ENCODE data around the gene MAGIX.
"Not testable (repeated sequence)": the region's sequence is repeated elsewhere in the genome, so short reads cannot be mapped to it uniquely, and the experiment has no call there.

MAGIX gene

GRCh38 chrX:49147936-49148335 is 14.6 kb upstream of the MAGIX start:
- DNase-seq, result no peak
- Mint-ChIP-seq H3K36me3 (peaks cover 0 to 5% of the 10 kb centered on the region in 2 donors), H3K27me3 (no peaks in the 10 kb centered on the region), H3K4me1 (peaks cover 2 to 10% of the 10 kb centered on the region in 2 donors), H3K27ac (no peak overlapping the region), H3K4me3 (no peak overlapping the region), H3K9me3 (no peaks in the 10 kb centered on the region)
- ATAC-seq (replicated peaks), result no peak

- not testable (repeated sequence) for H3K27ac Mint-ChIP-seq; H3K36me3 Mint-ChIP-seq; H3K27me3 Mint-ChIP-seq; H3K9me3 Mint-ChIP-seq; H3K4me1 Mint-ChIP-seq; DNase-seq; H3K4me3 Mint-ChIP-seq; ATAC-seq (replicated peaks)
Measured at GRCh38 chrX:49148390-49149100, 14.0 kb upstream of the MAGIX start.

DNA sequence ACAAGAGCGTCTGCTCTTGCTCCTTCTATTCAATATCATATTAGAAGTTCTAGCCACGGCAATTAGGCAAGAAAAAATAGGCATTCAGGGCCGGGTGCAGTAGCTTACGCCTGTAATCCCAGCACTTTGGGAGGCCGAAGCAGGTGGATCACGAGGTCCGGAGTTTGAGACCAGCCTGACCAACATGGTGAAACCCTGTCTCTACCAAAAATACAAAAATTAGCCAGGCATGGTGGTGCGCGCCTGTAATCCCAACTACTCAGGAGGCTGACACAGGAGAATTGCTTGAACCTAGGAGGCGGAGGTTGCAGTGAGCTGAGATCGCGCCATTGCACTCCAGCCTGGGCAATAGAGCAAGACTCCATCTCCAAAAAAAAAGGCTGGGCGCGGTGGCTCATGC is 13.3 kb upstream of the MAGIX start:
- H3K36me3 Mint-ChIP-seq; H3K4me3 Mint-ChIP-seq; ATAC-seq (replicated peaks); H3K27me3 Mint-ChIP-seq; H3K9me3 Mint-ChIP-seq; H3K27ac Mint-ChIP-seq; H3K4me1 Mint-ChIP-seq; DNase-seq: not testable (repeated sequence)

DNA sequence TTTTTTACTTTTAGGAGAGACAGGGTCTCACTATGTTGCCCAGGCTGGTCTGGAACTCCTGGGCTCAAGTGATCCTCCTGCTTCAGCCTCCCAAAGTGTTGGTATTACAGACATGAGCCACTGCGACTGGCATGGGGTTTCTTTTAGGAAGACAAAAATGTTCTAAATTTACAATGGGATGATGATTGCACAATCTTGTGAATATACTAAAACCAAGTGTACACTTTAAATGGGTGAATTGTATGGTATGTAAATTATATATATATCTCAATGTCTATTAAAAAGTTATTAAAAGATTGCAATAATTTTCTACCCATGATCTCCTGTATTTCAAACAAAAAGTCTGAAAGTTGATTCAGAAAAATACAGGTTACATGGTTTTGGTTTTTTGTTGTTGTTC is 9.1 kb upstream of the MAGIX start:
- DNase-seq, result no peak
- ATAC-seq (replicated peaks), result no peak
- Mint-ChIP-seq H3K27me3 (no peaks in the 10 kb centered on the region), H3K27ac (no peak overlapping the region), H3K4me1 (peaks cover 6 to 22% of the 10 kb centered on the region in 2 donors), H3K9me3 (no peaks in the 10 kb centered on the region), H3K4me3 (no peak overlapping the region), H3K36me3 (peaks cover 0 to 1% of the 10 kb centered on the region in 2 donors)

GRCh38 chrX:49155243-49155899 is 7.2 kb upstream of the MAGIX start:
- Mint-ChIP-seq H3K27ac (peak overlapping the region; percentile 95), H3K4me3 (peak overlapping the region; percentile 94 to 96), H3K36me3 (peaks cover 0 to 1% of the 10 kb centered on the region in 2 donors), H3K4me1 (peaks cover 4 to 16% of the 10 kb centered on the region in 2 donors), H3K27me3 (no peaks in the 10 kb centered on the region), H3K9me3 (no peaks in the 10 kb centered on the region)
- ATAC-seq (replicated peaks), result peak; percentile 45 to 52
- DNase-seq, result no peak

GRCh38 chrX:49155900-49156837 is 6.4 kb upstream of the MAGIX start:
- ATAC-seq (replicated peaks) (peak; percentile 88 to 90), DNase-seq (peak; percentile 82)
- Mint-ChIP-seq H3K4me3 (peak overlapping the region; percentile 94 to 96), H3K36me3 (peaks cover 0 to 1% of the 10 kb centered on the region in 2 donors), H3K27me3 (no peaks in the 10 kb centered on the region), H3K4me1 (peaks cover 4 to 16% of the 10 kb centered on the region in 2 donors), H3K27ac (peak overlapping the region; percentile 95), H3K9me3 (no peaks in the 10 kb centered on the region)

- ATAC-seq (replicated peaks) (no peak), DNase-seq (no peak)
- H3K27me3 Mint-ChIP-seq, result no peaks in the 10 kb centered on the region
- peaks cover 0 to 1% of the 10 kb centered on the region in 2 donors for H3K36me3 Mint-ChIP-seq
- peak overlapping the region in 1 of 2 donors; percentile 48 for H3K4me3 Mint-ChIP-seq
- no peaks in the 10 kb centered on the region for H3K9me3 Mint-ChIP-seq
- H3K4me1 Mint-ChIP-seq, result peaks cover 4 to 16% of the 10 kb centered on the region in 2 donors
- peak overlapping the region; percentile 79 for H3K27ac Mint-ChIP-seq
Measured at GRCh38 chrX:49157194-49157593, 5.4 kb upstream of the MAGIX start.

DNA sequence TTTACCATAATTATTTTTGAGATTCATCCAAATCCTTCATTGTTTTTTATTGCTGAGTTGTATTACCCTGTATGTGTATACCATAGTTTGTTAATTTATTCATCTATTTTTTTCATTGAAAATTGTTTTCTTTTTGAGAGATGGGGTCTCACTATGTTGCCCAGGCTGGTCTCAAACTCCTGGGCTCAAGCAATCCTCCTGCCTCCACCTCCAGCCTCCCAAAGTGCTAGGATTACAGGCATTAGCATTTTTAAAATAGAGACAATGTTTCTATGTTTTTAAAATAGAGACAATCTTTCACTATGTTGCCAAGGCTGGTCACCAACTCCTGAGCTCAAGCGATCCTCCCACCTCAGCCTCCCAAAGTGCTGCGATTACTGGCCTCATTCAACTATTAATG is 1.6 kb upstream of the MAGIX start:
- Mint-ChIP-seq H3K27me3 (no peaks in the 10 kb centered on the region), H3K36me3 (no peaks in the 10 kb centered on the region)

DNA sequence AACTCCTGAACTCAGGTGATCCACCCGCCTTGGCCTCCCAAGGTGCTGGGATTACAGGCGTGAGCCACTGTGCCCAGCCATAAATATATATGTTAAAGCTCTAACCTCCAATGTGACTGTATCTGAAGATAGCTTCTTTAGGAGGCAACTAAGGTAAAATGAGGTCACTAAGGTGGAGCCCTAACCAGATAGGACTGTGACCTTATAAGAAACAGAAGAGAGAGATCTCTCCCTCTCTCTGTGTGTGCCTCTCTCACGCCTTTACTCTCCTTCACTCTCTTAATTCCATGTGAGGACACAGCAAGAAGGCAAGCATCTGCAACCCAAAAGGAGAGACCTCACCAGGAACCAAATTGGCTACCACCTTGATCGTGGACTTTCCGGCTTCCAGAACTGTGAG is 926 bp upstream of the MAGIX start:
- Mint-ChIP-seq H3K9me3 (peaks cover 0 to 3% of the 10 kb centered on the region in 2 donors), H3K27me3 (no peaks in the 10 kb centered on the region), H3K4me3 (no peak overlapping the region), H3K27ac (no peak overlapping the region), H3K4me1 (peaks cover 7 to 30% of the 10 kb centered on the region in 2 donors), H3K36me3 (no peaks in the 10 kb centered on the region)
- no peak for DNase-seq
- no peak for ATAC-seq (replicated peaks)

More for the DNA sequence above, 1.6 kb upstream of the MAGIX start:
- H3K27ac Mint-ChIP-seq, result no peak overlapping the region
- no peak for DNase-seq
- H3K9me3 Mint-ChIP-seq, result peaks cover 0 to 3% of the 10 kb centered on the region in 2 donors
- peaks cover 4 to 25% of the 10 kb centered on the region in 2 donors for H3K4me1 Mint-ChIP-seq
- no peak for ATAC-seq (replicated peaks)
- no peak overlapping the region for H3K4me3 Mint-ChIP-seq

GRCh38 chrX:49163555-49164419 is 1.2 kb downstream of the MAGIX start:
- DNase-seq (peak; percentile 81), ATAC-seq (replicated peaks) (peak; percentile 58 to 69)
- no peaks in the 10 kb centered on the region for H3K36me3 Mint-ChIP-seq
- peak overlapping the region; percentile 94 for H3K27ac Mint-ChIP-seq
- peaks cover 16 to 44% of the 10 kb centered on the region in 2 donors for H3K4me1 Mint-ChIP-seq
- peak overlapping the region; percentile 81 to 91 for H3K4me3 Mint-ChIP-seq
- H3K9me3 Mint-ChIP-seq, result peaks cover 0 to 3% of the 10 kb centered on the region in 2 donors
- H3K27me3 Mint-ChIP-seq, result no peaks in the 10 kb centered on the region

DNA sequence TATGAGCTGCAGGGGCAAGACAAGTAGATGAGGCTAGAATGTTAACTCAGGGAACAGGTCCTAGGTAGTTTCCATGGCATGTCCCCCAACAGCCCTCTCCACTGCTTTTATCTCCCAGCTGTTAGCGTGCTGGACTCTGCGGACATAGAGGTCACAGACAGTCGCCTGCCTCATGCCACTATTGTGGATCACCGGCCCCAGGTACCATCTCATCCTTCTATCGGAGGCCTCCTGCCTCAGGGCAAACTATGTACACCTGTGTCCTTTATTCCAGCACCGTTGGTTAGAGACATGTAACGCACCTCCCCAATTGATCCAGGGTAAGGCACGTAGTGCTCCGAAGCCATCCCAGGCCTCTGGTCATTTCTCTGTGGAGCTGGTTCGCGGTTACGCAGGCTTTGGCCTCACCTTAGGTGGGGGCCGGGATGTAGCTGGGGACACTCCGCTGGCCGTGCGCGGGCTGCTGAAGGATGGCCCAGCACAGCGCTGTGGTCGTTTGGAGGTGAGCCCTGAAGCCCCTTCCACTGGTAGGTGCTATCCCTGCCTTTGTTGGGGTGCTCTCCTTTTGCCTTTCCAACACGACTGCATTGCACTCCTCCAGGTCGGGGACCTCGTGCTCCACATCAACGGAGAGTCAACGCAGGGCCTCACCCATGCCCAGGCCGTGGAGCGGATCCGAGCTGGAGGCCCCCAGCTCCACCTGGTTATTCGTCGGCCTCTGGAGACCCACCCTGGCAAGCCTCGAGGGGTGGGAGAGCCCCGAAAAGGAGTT is 2.2 kb downstream of the MAGIX start:
- H3K27me3 Mint-ChIP-seq, result no peaks in the 10 kb centered on the region
- peak overlapping the region in 1 of 2 donors; percentile 67 for H3K4me3 Mint-ChIP-seq
- H3K9me3 Mint-ChIP-seq, result peaks cover 0 to 3% of the 10 kb centered on the region in 2 donors
- DNase-seq (no peak), ATAC-seq (replicated peaks) (no peak)
- no peak overlapping the region for H3K27ac Mint-ChIP-seq
- H3K36me3 Mint-ChIP-seq, result no peaks in the 10 kb centered on the region
- peaks cover 20 to 52% of the 10 kb centered on the region in 2 donors for H3K4me1 Mint-ChIP-seq

DNA sequence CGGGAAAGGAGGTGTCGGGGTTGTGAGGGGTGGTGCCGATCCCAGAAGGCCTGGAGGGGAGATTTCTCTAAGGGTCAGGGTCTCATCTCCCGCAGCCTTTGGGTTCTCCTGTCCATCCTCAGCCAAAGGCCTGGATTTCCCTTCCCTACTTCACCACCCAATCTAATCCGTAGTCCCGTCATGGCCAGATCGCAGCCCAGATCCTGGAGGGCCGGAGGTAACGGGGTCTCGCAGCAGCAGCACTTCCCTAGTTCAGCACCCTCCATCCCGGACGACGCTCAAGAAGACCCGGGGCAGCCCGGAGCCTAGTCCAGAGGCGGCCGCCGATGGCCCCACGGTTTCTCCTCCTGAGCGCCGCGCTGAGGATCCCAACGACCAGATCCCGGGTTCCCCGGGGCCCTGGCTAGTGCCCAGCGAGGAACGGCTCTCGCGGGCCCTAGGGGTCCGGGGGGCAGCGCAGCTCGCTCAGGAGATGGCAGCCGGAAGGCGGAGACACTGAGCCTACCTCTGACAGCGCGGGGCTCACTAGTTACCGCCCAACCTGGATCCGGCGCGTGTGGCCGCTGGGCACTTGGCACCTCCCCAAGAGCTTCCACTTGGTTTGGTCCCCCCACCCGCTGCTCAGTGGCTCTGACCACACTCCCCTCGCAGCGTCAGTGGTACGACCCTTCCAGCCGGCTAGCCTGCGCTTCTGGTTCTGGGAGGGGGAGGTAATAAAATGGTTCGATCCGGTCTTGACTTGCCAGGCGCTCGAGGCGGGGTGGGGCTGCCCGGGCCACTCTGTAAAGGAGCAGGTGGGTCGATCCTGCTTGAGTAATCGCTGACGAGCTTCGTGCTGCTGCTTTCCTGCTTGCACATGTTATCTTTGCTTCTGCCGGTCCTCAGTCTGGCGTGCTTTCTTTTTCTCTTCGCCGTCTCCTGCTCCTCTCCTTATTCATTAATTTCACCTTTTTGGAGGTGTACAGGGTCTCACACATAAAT is 3.6 kb downstream of the MAGIX start:
- no peaks in the 10 kb centered on the region for H3K36me3 Mint-ChIP-seq
- peak overlapping the region; percentile 79 to 85 for H3K4me3 Mint-ChIP-seq
- DNase-seq (peak; percentile 69), ATAC-seq (replicated peaks) (peak; percentile 55 to 59)
- H3K27me3 Mint-ChIP-seq, result no peaks in the 10 kb centered on the region
- H3K4me1 Mint-ChIP-seq, result peaks cover 20 to 52% of the 10 kb centered on the region in 2 donors
- peaks cover 0 to 3% of the 10 kb centered on the region in 2 donors for H3K9me3 Mint-ChIP-seq
- H3K27ac Mint-ChIP-seq, result peak overlapping the region; percentile 95
